ENCODE data around the gene CDK5.

GRCh38 chr7:151012911-151013347 is 44.8 kb downstream of the CDK5 start:
- TF ChIP-seq CTCF (IDR thresholded peaks at IDR 0.05) (no peak), POLR2A (IDR thresholded peaks at IDR 0.05) (no peak)

Data from ovary (tissue), 3 donors.